GM19438 (cell line): ENCODE data around the gene NDOR1.

Experiments
- ATAC-seq: cut with Tn5 transposase; IDR thresholded peaks from one replicate; pipeline ENCODE4 v1.9.1; 2021; ENCODE audit warnings: low read depth; ENCODE audit not compliant: unreplicated experiment

Gene NDOR1

DNA sequence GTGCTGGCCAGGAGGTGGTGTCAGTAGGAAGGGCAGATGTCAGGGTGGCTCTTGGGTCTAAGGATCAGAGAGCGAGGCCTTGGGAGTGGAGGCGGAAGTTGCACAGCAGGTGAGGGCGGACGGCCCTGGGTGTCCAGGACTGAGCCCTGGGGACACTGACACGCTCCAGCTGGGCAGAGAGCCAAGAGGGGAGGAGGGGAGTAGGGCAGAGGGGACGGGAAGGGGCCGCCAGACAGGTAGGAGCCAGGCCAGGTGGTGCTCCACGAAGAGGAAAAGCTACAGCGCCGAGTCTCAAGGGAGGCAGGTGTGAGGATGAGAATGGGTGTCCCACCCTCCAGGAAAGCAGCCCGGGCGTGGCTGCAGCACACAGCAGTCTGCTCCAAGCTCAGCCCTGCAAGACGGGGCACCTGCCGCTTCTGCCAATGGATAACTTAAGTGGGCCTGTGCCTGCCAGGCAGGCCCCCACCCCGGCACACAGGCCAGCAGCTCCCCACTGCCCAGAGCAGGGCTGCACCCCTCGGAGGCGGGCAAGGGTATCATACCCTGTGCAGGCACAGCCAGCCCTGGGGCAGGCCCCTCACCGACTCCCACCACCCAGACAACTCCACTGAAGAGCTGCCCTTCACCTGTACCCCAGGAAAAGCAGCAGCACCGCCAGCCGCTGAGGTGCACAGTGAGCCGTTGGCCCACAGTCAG is 9.8 kb upstream of the NDOR1 start:
- no peak for ATAC-seq

DNA sequence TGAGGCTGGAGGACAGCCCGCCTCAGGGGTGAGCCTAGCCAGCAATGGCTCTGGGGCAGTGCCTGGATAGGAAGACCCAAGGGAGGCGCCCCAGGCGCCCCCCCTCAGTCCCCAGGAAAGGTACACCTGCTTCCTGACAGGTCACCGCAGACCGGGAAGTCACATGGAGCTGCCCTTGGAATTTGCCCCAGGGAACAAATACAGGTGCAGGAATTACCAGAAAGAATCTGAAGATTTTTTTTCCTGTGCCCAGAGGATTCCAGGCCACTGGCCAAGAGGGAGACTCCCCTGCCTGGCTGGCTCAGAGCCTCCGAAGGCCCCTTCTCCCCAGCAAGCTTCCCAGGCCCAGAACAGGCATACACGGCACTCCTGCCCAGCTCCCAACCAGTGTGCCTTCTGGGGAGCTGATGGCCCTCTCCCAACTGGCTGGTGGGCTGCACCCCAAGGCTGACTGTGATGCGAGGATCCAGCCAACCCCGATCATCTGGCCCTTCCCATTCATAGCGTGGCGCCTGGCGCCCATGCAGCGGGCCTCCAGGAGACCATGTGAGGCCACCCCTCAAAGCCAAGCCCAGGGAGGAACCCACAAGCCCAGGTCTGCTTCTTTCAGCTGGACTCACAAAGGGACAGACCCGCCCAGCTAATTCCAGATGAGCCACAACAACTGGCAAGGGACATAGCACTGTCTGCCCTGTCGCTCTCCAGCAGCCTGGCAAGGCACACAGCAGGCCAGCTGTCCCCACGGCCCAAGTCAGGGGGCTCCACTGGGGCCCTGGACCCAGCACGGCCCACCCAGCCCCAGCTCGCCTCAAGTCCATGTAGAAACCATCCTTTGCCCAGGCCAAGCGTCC is 7.2 kb upstream of the NDOR1 start:
- ATAC-seq: no peak

DNA sequence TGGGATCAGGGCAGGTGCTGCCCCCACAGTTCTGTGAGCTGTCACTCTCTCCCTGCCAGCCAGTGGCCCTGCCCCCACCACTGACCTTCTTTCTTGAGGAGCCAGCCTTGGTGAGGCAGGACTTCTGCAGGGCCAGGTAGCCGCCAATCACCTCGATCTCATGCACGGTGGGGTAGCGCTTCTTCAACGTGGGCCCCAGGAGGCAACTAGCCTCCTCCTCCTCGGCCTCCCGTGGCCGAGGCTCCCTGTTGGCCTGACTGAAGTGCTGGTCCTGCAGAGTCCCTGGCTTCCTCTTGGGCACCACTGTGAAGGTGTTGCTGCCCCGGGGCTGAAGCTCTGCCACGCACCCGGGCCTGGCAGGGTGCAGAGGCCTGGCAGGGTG is 6.6 kb upstream of the NDOR1 start:
- ATAC-seq: no peak

DNA sequence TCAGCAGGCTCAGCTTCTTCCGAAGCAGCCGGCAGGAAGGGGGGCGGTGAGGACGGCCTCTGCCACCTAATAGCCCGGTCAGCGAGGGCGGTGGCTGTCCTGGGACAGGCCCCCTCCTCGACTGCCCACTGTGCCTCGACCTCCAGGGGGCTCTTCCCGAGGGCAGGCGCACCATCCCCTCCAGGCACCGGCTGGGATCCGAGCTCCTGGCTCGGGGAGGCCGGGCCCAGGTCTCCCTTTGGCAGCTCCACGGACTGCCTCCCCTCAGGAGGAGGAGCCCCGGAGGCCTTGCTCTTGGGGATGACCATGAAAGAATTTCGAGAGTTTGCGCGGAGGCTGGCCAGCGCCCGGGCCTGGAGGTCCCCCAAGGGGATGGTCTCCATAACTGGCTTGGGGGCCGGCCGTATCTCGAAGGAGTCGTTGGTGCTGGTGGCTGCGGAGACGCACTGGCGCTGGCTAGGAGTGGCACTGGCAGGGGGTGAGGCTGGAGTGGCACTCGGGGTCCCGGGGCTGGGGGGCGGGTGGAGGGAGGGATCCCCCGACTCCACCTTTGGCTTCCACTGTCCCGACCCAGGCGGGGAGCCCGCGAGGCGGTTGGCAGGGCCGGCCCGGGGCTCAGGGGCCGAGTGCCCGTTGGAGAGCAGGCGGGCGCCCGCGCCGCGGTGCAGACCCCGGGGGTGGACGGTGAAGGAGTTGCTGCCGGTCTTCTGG is 5.9 kb upstream of the NDOR1 start:
- no peak for ATAC-seq

DNA sequence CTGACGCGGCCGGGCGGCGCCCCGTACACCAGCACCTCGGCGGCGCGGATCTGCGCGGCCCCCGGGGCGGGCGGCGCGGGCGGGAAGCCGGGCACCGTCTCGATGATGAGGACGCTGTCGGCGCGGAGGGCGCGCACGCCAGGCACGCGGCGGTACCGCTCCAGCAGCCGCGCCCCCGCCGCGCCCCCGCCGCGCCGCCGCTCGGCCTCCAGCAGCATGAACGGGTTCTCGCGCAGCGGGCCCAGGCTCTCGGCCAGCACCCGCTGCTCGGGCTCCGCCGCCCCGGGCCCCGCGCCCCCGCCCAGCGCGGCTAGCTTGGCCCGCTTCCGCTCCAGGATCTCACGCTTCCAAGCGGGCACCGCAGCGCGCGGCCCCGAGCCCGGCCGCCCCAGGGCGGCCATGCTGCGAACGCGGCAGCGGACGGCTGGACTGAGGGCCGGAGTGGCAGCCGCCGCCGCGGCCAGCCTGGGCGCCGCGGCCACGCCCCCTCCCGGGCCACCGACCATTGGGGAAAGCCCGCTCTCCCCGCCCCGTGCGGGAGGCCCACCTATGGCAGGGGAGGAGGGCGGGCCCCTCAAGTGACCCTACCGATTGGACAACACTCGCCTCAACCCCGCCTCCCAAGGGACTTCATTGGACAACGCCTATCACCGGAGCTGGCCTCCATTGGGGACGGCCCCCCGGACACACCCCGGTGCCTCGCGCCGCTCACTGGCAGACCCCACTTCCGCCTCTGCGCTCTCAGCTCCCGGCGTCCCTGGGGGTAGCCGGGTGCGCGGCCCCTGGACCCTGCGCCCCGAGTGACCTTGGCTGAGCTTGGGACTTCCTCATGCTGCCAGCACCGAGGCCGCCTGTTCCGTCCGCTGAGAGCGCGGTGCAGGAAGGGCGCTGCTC is 4.9 kb upstream of the NDOR1 start, which contains the start of gene TPRN:
Gene TPRN, minus strand, starts transcription at position 431 of the 894 bp plus-strand sequence. Its CDS starts 30 bp downstream, at position 401.
- ATAC-seq: peak; percentile 85

DNA sequence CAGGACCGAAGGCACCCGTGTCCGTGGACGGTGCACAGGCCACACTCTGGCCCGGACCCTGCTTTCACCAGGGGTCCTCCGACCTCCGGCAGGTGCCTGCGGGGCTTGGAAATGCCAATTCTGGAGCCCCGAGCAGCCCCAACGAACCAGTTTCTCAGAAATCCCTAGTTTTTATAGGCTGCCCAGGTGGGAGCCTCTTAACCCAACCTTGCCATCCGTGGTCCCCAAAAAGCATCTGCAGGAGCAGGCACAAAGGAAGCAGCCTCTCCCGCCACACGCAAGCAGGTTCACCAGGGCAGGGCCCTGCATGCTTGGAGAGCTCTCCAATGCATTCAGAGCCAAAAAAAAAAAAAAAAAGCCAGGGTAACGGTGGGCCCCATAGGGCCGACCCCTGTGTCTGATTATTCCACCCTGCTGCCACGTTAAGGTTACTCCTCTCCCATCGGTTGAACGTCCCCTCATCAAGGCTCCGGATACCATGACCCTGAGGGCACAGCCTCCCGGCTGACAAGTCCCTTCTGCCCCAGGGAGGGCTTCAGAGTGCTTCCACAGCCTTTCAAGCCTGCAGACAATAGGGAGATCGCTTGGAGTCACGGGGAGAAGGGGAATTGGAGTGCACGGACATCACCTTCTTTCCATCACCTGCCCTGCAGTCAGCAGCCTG is 4.2 kb upstream of the NDOR1 start:
- ATAC-seq: no peak

DNA sequence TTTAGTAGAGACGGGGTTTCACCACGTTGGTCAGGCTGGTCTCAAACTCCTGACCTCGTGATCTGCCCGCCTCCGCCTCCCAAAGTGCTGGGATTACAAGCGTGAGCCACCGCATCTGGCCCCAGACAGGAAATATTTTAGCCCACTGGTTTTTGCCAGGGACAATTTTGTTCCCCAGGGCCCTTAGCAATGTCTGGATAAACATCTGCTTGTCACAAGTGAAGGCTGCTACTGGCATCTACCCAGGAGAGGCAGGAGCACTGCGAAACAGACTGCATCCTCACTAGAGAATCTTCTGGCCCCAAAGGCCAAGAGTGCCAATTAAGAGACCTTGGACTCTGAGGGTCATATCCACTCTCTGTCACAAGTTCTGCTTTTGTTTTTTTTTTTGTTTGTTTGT is 2.5 kb upstream of the NDOR1 start:
- ATAC-seq: no peak

DNA sequence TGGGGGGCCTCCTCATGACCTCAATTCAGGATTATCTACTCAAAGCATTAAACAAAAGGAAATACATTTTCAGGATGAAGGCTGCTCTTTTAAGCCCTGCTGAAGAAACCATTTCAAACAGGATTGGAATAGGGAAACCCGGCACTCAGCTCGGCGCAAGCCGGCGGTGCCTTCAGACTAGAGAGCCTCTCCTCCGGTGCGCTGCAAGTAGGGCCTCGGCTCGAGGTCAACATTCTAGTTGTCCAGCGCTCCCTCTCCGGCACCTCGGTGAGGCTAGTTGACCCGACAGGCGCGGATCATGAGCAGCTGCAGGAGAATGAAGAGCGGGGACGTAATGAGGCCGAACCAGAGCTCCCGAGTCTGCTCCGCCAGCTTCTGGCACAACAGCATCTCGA is 772 bp upstream of the NDOR1 start:
- no peak for ATAC-seq

DNA sequence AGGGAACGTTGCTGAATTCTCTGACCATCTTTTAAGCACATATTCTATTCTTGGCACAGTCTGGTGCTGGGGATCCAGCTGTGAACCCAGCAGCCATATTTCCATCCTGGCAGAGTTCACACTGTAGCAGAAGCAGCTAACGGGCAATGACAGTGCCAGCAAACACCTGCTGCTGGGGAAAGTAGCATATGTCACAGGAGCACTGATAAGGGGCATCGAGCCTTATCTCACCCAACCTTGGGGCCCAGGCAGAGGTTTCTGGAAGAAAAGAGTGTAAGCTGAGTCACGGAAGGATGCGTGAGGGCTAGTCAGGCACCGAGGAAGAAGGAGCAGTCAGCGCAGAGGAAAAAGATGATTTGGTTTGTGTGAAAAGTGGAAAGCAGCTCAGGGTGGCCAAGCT is 1.1 kb downstream of the NDOR1 start:
- ATAC-seq: no peak

DNA sequence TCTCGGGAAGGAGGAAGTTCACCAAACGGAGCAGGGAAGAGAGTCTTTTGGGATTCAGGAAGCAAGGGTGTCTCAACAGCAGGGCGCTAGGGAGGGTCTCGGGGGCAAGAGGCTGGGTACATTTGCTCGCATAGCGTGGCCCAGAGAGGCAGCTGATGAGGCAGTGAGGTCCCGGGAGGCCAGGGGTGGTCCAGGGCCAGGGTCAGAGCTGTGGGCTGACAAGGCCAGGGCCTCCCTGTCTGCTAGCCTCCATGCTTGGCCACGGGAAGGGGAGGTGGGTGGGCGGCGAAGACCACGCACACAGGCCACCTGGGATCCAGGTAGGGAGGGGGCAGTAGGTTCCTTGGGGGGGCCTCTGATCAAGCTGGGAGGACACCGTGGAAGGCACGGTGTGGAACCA is 6.0 kb downstream of the NDOR1 start:
- ATAC-seq: no peak

DNA sequence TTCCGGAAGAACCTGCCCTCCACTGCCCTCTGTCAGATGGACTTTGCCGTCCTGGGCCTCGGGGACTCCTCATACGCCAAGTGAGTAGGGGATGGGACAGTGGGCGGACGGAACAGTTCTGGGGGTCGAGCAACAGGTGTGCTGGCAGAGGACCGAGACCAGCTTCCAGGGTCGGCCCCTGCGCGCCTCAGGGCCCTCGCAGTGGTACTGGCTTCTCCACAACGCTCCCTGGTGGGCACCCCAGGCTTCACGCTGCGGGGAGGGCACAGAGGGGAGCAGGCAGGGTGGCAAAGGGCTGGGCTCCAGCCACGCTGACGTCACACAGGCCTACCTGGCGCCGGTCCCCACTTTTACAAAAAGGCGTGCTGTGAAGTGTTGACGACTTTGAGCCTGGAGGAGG is 7.0 kb downstream of the NDOR1 start:
- ATAC-seq: no peak

DNA sequence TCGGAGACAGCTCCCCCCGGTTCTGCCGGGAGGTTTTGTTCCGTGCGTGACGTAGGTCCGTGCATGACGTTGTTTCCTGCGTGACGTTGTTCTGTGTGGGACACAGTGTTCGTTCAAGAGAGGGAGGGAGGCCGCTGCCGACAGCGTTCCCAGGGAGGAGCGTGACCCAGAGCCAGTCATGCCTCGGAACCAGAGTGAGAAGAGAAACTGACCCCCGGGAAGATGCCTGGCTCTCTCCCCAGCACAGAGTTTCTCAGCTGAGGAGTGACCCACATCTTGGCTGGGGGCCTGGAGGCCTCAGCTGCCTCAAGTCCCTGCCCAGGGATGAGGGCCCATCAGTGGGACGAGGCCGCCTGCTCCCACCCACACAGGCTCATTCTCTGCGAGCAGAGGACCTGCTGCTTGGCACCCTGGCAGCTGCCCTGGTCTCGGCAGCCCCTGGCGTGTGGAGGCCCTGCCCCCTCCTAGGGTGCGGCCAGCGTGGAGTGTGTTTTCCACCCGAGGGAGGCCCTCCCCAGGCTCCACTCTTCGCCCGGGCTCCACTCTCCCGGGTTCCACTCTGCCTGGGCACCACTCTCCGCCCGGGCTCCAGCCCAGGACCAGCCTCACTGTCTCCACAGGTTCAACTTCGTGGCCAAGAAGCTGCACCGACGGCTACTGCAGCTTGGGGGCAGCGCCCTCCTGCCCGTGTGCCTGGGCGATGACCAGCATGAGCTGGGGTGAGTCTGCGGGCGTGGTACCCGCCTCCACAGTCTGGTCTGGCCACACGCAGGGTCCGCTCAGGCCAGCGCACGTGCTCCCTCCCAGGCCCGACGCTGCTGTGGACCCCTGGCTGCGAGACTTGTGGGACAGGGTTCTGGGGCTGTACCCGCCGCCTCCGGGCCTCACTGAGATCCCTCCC is 7.9 kb downstream of the NDOR1 start:
- ATAC-seq: no peak

DNA sequence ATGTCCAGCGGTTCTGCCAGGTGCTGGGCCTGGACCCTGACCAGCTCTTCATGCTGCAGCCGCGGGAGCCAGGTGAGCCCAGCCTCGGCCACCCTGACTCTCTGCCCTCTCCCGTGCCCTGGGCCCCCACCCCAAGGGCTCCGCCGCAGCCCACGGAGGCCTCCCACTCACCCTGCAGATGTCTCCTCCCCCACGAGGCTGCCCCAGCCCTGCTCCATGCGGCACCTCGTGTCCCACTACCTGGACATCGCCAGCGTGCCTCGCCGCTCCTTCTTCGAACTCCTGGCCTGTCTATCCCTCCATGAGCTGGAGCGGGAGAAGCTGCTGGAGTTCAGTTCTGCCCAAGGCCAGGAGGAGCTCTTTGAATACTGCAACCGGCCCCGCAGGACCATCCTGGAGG is 9.1 kb downstream of the NDOR1 start:
- ATAC-seq: no peak

DNA sequence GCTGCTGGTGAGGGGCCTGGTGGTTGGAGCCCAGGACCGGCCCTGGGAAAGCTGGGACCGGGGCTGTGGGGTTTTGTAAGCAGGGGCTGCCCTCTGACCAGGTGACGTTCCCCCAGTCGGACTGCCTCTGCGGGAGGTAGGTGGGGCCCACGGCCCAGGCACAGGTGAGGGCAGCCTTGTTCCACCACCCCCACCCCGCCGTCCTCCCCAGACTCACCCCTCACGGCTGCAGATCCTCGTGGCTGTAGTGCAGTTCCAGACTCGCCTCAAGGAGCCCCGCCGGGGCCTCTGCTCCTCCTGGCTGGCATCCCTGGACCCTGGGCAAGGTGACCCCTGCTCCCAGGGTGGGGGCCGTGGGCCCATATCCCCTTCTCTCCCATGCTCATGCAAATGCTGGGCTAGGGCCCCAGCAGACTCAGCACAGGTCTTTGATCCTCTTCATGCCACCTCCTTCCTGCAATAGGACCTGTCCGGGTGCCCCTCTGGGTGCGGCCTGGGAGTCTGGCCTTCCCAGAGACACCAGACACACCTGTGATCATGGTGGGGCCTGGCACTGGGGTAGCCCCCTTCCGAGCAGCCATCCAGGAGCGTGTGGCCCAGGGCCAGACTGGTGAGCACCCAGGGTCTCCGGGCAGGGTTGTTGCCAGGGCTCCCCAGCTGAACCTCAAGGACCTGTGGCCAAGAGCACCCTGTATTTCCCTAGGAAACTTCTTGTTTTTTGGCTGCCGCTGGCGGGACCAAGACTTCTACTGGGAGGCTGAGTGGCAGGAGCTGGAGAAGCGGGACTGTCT is 9.9 kb downstream of the NDOR1 start:
- ATAC-seq: no peak

DNA sequence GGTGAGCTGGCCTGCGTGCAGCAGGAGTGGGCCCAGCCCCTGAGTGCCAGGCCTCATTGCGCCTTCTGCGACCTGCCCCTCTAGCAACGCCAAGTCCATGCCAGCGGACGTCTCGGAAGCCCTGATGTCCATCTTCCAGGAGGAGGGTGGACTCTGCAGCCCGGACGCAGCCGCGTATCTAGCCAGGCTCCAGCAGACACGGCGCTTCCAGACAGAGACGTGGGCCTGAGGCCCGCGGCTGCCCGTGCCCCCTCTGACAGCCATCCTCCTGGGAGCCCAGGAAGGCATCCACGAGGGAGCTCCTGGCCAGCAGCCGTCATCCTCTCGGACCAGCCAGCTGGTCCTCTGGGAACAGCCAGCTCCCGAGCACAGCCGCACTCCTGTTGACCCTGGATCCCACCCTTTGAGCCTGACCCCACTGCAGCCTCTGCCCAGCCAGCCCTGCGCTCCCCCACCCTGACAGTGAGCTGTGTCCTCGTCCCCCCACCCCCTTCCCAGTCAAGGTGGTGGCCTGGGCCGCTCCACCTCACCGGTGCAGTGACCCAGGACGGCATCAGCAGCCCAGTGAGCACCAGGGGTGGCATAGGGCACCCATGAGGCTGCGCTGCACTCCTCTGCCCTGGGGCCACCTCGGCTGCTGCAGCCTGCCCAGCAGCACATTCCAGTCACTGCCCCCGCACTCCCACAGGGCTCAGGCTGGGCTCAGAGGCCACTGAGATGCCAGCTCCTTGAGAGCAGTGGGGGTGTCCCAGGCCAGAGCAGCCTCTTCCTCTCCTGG is 10.9 kb downstream of the NDOR1 start:
- no peak for ATAC-seq

DNA sequence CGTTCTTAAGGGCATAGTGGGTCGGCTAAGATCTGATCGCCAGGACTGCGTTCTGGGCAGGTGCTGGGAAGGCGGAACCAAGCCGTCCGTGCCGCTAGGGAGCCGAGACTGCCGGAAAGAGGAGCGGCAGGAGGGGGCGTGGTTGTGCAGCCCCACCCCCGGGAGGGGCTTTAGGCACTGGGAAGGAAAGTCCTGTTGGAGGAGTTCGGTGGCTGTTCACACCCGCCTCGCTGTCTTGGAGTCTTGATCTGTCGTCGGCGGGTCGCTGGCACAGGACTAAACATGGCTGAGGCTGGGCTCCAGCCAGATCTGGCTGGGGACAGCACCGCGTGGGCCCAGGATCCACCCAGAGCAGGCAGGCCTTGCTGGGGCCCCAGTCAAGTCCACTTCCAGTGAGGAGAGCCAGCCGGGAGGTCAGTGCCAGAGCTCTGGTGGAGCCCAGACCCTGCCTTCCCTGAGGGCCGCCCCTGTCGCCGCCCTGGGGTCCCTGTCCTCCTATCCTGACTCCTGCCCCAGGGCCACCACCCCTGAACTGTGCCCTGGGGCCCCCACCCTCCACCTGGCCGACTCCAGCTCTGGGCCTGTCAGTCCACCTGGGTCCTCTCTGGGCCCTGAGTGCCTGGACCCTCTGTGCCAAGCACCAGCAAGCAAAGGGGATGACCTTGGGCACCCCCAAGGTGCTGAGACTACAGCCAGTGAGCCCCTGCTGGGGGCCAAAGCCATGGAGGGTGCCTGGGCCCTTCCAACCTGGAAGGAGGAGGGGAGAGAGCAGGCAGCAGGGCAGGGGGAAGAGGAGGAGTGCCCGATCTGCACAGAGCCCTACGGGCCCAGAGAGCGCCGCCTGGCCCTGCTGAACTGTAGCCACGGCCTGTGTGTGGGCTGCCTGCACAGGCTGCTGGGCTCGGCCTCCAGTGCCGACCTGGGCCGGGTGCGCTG is 12.0 kb downstream of the NDOR1 start:
- ATAC-seq: no peak
